H1 (cell line): Measurements from ENCODE around the gene HM13. TPM values are rescaled to one million over a fixed set of nuclear protein-coding genes. Genes with fewer than 3 reads are reported as not detected.

Experiments used
- CTCF ChIA-PET: fragments of 300-600 bp; sonication (Branson Sonifier 250); formaldehyde crosslinking; loops from one replicate; lab custom pipeline; 2021; ENCODE audit not compliant: partially characterized antibody; lab: Charles Lee
- POLR2A ChIA-PET: fragments of 300-600 bp; sonication (Branson Sonifier 250); formaldehyde crosslinking; loops from one replicate; lab custom pipeline; 2021; ENCODE audit warnings: inconsistent platforms; ENCODE audit not compliant: partially characterized antibody; lab: Charles Lee
- DNase-seq, 2 experiments: peaks; one replicate each; pipeline versions ENCODE4 v3.0.0 to v3.0.0-alpha.2; 2010 to 2022; ENCODE audit warnings: low spot score in 2 of 2, low read depth in 1 of 2, mixed read lengths in 1 of 2
- FAIRE-seq: peaks from 2 replicates; lab custom pipeline; 2011; peaks lifted over from hg19 to GRCh38; lab: Jason Lieb, UNC
- H2AFZ ChIP-seq: 2 replicates; pipeline ENCODE4 v1.8.1; 2012; ENCODE audit warnings: low read length, inconsistent platforms
- H2AK5ac ChIP-seq: 2 replicates; pipeline ENCODE4 v1.6.1; 2013; ENCODE audit warnings: low read depth, low read length
- H2BK120ac ChIP-seq: replicated peaks from 2 replicates; pipeline ENCODE3; 2013; ENCODE audit warnings: low read depth, low read length, inconsistent platforms
- H2BK12ac ChIP-seq: 2 replicates; pipeline ENCODE4 v1.6.1; 2013; ENCODE audit warnings: low read depth, low read length
- H2BK15ac ChIP-seq: 2 replicates; pipeline ENCODE4 v1.6.1; 2013; ENCODE audit warnings: low read length
- H2BK20ac ChIP-seq: 2 replicates; pipeline ENCODE4 v1.6.1; 2013; ENCODE audit warnings: low read length
- H2BK5ac ChIP-seq: 2 replicates; pipeline ENCODE4 v1.6.1; 2013; ENCODE audit warnings: low read depth, low read length
- H3K14ac ChIP-seq: 2 replicates; pipeline ENCODE4 v1.6.1; 2013; ENCODE audit warnings: inconsistent platforms; ENCODE audit not compliant: insufficient read length
- H3K18ac ChIP-seq: 2 replicates; pipeline ENCODE4 v1.6.1; 2013; ENCODE audit warnings: low read length; ENCODE audit errors: extremely low read depth
- H3K23ac ChIP-seq: 2 replicates; pipeline ENCODE4 v1.6.1; 2013; ENCODE audit warnings: inconsistent platforms; ENCODE audit not compliant: insufficient read length
- H3K23me2 ChIP-seq: 2 replicates; pipeline ENCODE4 v1.6.1; 2013; ENCODE audit warnings: low read depth, low read length
- H3K27ac ChIP-seq: 2 replicates; pipeline ENCODE4 v1.6.1; 2011; ENCODE audit warnings: low read depth, low read length, inconsistent platforms
- H3K27me3 ChIP-seq, 4 experiments: replicated peaks in 1 of 4; 1 replicate in 1 of 4; 2 replicates in 3 of 4; pipeline versions ENCODE4 v1.6.1 to v1.8.1; 2011 to 2013; ENCODE audit warnings: low read length in 3 of 4, mild to moderate bottlenecking in 3 of 4, inconsistent platforms in 2 of 4, mixed read lengths in 2 of 4, moderate library complexity in 1 of 4; ENCODE audit not compliant: control insufficient read depth in 3 of 4, insufficient read depth in 3 of 4; ENCODE audit errors: extremely low read depth in 1 of 4
- H3K36me3 ChIP-seq, 4 experiments: 2 replicates each; pipeline versions ENCODE4 v1.6.1 to v1.8.1; 2011 to 2013; ENCODE audit warnings: mild to moderate bottlenecking in 4 of 4, low read length in 3 of 4, moderate library complexity in 2 of 4, control low read depth in 1 of 4, inconsistent platforms in 1 of 4; ENCODE audit not compliant: insufficient read depth in 4 of 4, control insufficient read depth in 2 of 4
- H3K4ac ChIP-seq: replicated peaks from 2 replicates; pipeline ENCODE3; 2013; ENCODE audit warnings: low read length, low read depth, mixed read lengths, inconsistent platforms; ENCODE audit not compliant: insufficient read length
- H3K4me1 ChIP-seq, 4 experiments: replicated peaks in 1 of 4; 1 replicate in 1 of 4; 2 replicates in 3 of 4; pipeline versions ENCODE4 v1.6.1 to v1.8.1; 2011 to 2013; ENCODE audit warnings: low read length in 3 of 4, inconsistent platforms in 2 of 4, mixed read lengths in 1 of 4; ENCODE audit not compliant: insufficient read depth in 4 of 4, control insufficient read depth in 3 of 4
- H3K4me2 ChIP-seq, 2 experiments: 2 replicates each; pipeline versions ENCODE4 v1.6.1 to v1.8.1; 2011 to 2013; ENCODE audit warnings: low read depth in 2 of 2, low read length in 2 of 2, control low read depth in 1 of 2, inconsistent platforms in 1 of 2, mild to moderate bottlenecking in 1 of 2; ENCODE audit not compliant: insufficient read depth in 1 of 2
- H3K4me3 ChIP-seq, 4 experiments: fragments of 200-600, 300-600 bp in 1 of 4; sonication (generic), shearing (Covaris generic), sonication (Bioruptor Twin) in 1 of 4; 2 replicates each; pipeline versions ENCODE4 v1.5.1 to v1.8.1; 2011 to 2016; ENCODE audit warnings: low read length in 4 of 4, low read depth in 3 of 4, control low read depth in 2 of 4, inconsistent platforms in 2 of 4, mild to moderate bottlenecking in 2 of 4, mixed read lengths in 1 of 4, moderate library complexity in 1 of 4; ENCODE audit not compliant: insufficient read depth in 2 of 4; ENCODE audit errors: extremely low read depth in 1 of 4
- H3K56ac ChIP-seq: replicated peaks from 2 replicates; pipeline ENCODE3; 2013; ENCODE audit warnings: low read depth, mild to moderate bottlenecking, mixed read lengths, low read length, inconsistent platforms; ENCODE audit not compliant: insufficient read length
- H3K79me1 ChIP-seq: 2 replicates; pipeline ENCODE4 v1.6.1; 2013; ENCODE audit warnings: low read depth, low read length, control low read depth
- H3K79me2 ChIP-seq, 2 experiments: 2 replicates each; pipeline versions ENCODE4 v1.6.1 to v1.8.1; 2012 to 2013; ENCODE audit warnings: low read length in 2 of 2, mild to moderate bottlenecking in 2 of 2, inconsistent platforms in 1 of 2; ENCODE audit not compliant: insufficient read depth in 2 of 2, control insufficient read depth in 1 of 2
- H3K9ac ChIP-seq, 4 experiments: replicated peaks in 1 of 4; 1 replicate in 1 of 4; 2 replicates in 3 of 4; pipeline versions ENCODE4 v1.6.1 to v1.8.1; 2011 to 2013; ENCODE audit warnings: low read depth in 3 of 4, low read length in 3 of 4, control low read depth in 2 of 4, mild to moderate bottlenecking in 2 of 4, moderate library complexity in 2 of 4, inconsistent platforms in 1 of 4; ENCODE audit errors: extremely low read depth in 1 of 4
- H3K9me3 ChIP-seq, 2 experiments: 2 replicates each; pipeline versions ENCODE4 v1.6.1 to v1.8.1; 2012 to 2013; ENCODE audit warnings: mild to moderate bottlenecking in 2 of 2, moderate library complexity in 2 of 2, control low read depth in 1 of 2, inconsistent platforms in 1 of 2, low read depth in 1 of 2, low read length in 1 of 2, mixed read lengths in 1 of 2; ENCODE audit not compliant: insufficient read depth in 2 of 2
- H4K20me1 ChIP-seq, 2 experiments: replicated peaks in 1 of 2; 2 replicates each; pipeline versions ENCODE3 to v1.8.1; 2011 to 2013; ENCODE audit warnings: inconsistent platforms in 2 of 2, low read length in 2 of 2, mild to moderate bottlenecking in 1 of 2; ENCODE audit not compliant: insufficient read depth in 2 of 2, control insufficient read depth in 1 of 2
- H4K5ac ChIP-seq: 2 replicates; pipeline ENCODE4 v1.6.1; 2013; ENCODE audit warnings: low read length, low read depth, mixed read lengths, inconsistent platforms; ENCODE audit not compliant: insufficient read length
- H4K8ac ChIP-seq: 2 replicates; pipeline ENCODE4 v1.8.0; 2013; ENCODE audit warnings: mild to moderate bottlenecking, moderate library complexity, low read length, inconsistent platforms; ENCODE audit not compliant: insufficient read depth; ENCODE audit errors: extremely low read depth
- H4K91ac ChIP-seq: replicated peaks from 2 replicates; pipeline ENCODE3; 2013; ENCODE audit warnings: low read length, mixed read lengths, inconsistent platforms; ENCODE audit not compliant: insufficient read length
- BCL11A ChIP-seq, 2 experiments: IDR thresholded peaks; one replicate each; pipeline ENCODE4 v1.6.1; 2011; ENCODE audit warnings: low read depth in 2 of 2, low read length in 2 of 2, mild to moderate bottlenecking in 2 of 2
- BRCA1 ChIP-seq: IDR thresholded peaks from 2 replicates; pipeline ENCODE4 v1.6.1; 2012; ENCODE audit warnings: low read depth, low read length, improper control_type of control experiment
- CTBP2 ChIP-seq: IDR thresholded peaks from 2 replicates; pipeline ENCODE4 v1.7.0; 2011; ENCODE audit warnings: borderline replicate concordance, mild to moderate bottlenecking, moderate library complexity, mixed read lengths, low read length; ENCODE audit not compliant: insufficient read depth, insufficient read length
- EGR1 ChIP-seq: IDR thresholded peaks from 2 replicates; pipeline ENCODE4 v1.6.1; 2011; ENCODE audit warnings: low read depth, low read length, borderline replicate concordance
- KDM1A ChIP-seq: fragments of 200-600, 300-600 bp; sonication (generic); IDR thresholded peaks from 2 replicates; pipeline ENCODE4 v1.7.1; 2016; ENCODE audit warnings: mild to moderate bottlenecking, low read length, borderline replicate concordance
- POU5F1 ChIP-seq: IDR thresholded peaks from 2 replicates; pipeline ENCODE4 v1.6.1; 2011; ENCODE audit warnings: low read depth, mild to moderate bottlenecking, low read length, moderate library complexity
- RXRA ChIP-seq: IDR thresholded peaks from 2 replicates; pipeline ENCODE4 v1.6.1; 2011; ENCODE audit warnings: low read depth, mild to moderate bottlenecking, low read length, moderate library complexity; ENCODE audit not compliant: insufficient read depth
- SIN3A ChIP-seq, 2 experiments: IDR thresholded peaks in 1 of 2; conservative IDR thresholded peaks in 1 of 2; 2 replicates each; pipeline ENCODE4 v1.6.1; 2011 to 2012; ENCODE audit warnings: low read length in 2 of 2, improper control_type of control experiment in 1 of 2, low read depth in 1 of 2, mild to moderate bottlenecking in 1 of 2
- TCF12 ChIP-seq: IDR thresholded peaks from 2 replicates; pipeline ENCODE4 v1.6.1; 2011; ENCODE audit warnings: low read depth, mild to moderate bottlenecking, low read length
- WGBS, 2 experiments: shearing (Covaris generic) in 1 of 2; methylation state at CpG; one replicate each; pipeline versions ENCODE4 v1.1.6 to v1.1.7; 2013 to 2015; ENCODE audit warnings: low lambda C conversion rate in 2 of 2, mixed read lengths in 2 of 2, inconsistent platforms in 1 of 2, low coverage in 1 of 2, missing lambda C conversion rate in 1 of 2; ENCODE audit not compliant: insufficient replicate concordance in 2 of 2, insufficient coverage in 1 of 2, insufficient read length in 1 of 2; ENCODE audit errors: extremely low coverage in 1 of 2, missing lambda C conversion rate in 1 of 2; 5-methylcytosine and 5-hydroxymethylcytosine counted together
- polyA plus RNA-seq, 7 experiments: library from polyadenylated mRNA; depleted of rRNA in 3 of 7; stranded (reverse) in 5 of 7; unstranded in 2 of 7; fragments of >200 nt in 5 of 7; fragments of 200-250 nt in 2 of 7; gene quantifications; 1 replicate in 5 of 7; 2 replicates in 1 of 7; 4 replicates in 1 of 7; pipeline versions ENCODE4 v1.2.1 to v1.2.3, GENCODE V29; 2011 to 2013; ENCODE audit warnings: missing spikeins in 2 of 7, mixed read lengths in 2 of 7
- total RNA-seq: library from RNA; stranded (reverse); fragmentation: NEBNext Ultra II Directional; extraction: Animal tissue kit (Norgen Biotek cat#: 25700); gene quantifications from 2 replicates; pipeline ENCODE4 v1.2.1, GENCODE V29; 2021
- TF ChIP-seq, protein P1 (sequence below): IDR thresholded peaks from 2 replicates; pipeline ENCODE4 v1.6.1; 2012; ENCODE audit warnings: low read length, inconsistent platforms

HM13 gene
- total and polyA plus RNA-seq, 2 of the 8 experiments (the other 6 are each of a cell fraction or from before 2014, with no cell fraction given) = 118 to 183 TPM

DNA sequence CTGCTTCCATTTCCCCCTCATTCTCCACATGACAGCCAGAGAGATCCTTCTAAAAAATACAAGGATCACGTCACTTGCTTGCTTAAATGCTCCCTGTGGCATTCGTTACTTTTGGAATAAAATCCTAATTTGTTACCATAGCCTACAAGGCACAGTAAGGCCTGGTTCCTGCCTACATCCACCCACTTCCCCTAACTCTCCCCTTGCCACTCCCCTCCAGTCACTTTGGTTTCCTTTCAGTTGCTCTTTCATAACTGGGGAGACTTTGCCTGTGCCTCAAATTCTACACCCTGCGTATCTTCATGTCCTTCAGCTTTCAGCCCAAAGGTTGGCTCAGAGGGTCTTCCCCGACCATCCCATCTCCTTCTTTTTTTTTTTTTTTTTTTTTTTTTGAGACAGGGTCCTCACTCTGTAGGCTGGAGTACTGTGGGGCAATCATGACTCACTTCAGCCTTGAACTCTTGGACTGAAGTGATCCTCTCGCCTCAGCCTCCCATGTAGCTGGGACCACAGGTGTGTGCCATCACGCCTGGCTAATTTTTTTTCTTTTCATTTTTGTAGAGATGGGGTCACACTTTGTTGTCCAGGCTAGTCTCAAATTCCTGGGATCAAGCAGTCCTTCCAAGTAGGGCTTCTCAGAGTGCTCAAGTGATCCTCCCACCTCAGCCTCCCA is 103.3 kb downstream of the HM13 start:
- Histone ChIP-seq H3K79me2 (no peaks in the 10 kb centered on the region), H3K27ac (no peak overlapping the region), H2AFZ (no peak overlapping the region), H3K27me3 (no peaks in the 10 kb centered on the region; a peak in 2 of 7 replicates), H3K79me1 (no peaks in the 10 kb centered on the region), H2BK120ac (no peak overlapping the region), H2BK12ac (peak overlapping the region; percentile 75; the same call in 1 of the 2 replicates), H2BK20ac (no peak overlapping the region), H3K23me2 (no peaks in the 10 kb centered on the region), H3K4ac (no peak overlapping the region), H3K4me3 (no peak overlapping the region), H3K23ac (no peak overlapping the region), H3K18ac (no peak overlapping the region), H2BK15ac (no peak overlapping the region), H3K9me3 (no peaks in the 10 kb centered on the region), H4K5ac (no peak overlapping the region), H3K14ac (no peak overlapping the region), H3K9ac (no peak overlapping the region), H3K36me3 (no peaks in the 10 kb centered on the region), H2BK5ac (no peak overlapping the region), H3K4me1 (no peaks in the 10 kb centered on the region; a peak in 1 of 7 replicates), H4K91ac (no peak overlapping the region), H3K56ac (no peak overlapping the region), H2AK5ac (no peak overlapping the region), H3K4me2 (no peak overlapping the region), H4K8ac (no peak overlapping the region), H4K20me1 (no peaks in the 10 kb centered on the region)
- FAIRE-seq = no peak
- ChIA-PET CTCF (interaction anchor here (0.8 to 32.8 kb wide), 4 partner anchors 17 to 106 kb away, joined by 3 to 1559 read pairs (median 6); no protein-coding TSS in a partner anchor), POLR2A (interaction anchor here (1.4 to 26.1 kb wide), 2 partner anchors 12 to 49 kb away, joined by 3 to 1033 read pairs; no protein-coding TSS in a partner anchor)
- WGBS, 2 experiments = 92% methylated on average over 5 of the region's 6 CpGs; no CpG with 5 or more reads in 1 of the 2 experiments
- no peak for DNase-seq
- TF ChIP-seq BRCA1 (no peak), KDM1A (no peak), EGR1 (no peak), CTBP2 (no peak), RXRA (no peak), POU5F1 (no peak), SIN3A (conservative IDR thresholded peaks at IDR 0.05 in 1 of 2, IDR thresholded peaks at IDR 0.05 in 1 of 2; ENCODE audit: low read depth in 1 of 2, low read length in 2 of 2) (no peak), TCF12 (no peak), BCL11A (IDR thresholded peaks at IDR 0.05; ENCODE audit: low read depth in 2 of 2, low read length in 2 of 2) (no peak)
- TF ChIP-seq, protein P1, sequence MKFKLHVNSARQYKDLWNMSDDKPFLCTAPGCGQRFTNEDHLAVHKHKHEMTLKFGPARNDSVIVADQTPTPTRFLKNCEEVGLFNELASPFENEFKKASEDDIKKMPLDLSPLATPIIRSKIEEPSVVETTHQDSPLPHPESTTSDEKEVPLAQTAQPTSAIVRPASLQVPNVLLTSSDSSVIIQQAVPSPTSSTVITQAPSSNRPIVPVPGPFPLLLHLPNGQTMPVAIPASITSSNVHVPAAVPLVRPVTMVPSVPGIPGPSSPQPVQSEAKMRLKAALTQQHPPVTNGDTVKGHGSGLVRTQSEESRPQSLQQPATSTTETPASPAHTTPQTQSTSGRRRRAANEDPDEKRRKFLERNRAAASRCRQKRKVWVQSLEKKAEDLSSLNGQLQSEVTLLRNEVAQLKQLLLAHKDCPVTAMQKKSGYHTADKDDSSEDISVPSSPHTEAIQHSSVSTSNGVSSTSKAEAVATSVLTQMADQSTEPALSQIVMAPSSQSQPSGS = no peak
